Measurements from ENCODE around the gene HDAC11. TPM values are rescaled to one million over a fixed set of nuclear protein-coding genes. Genes with fewer than 3 reads are reported as not detected.
"Not testable (repeated sequence)": the region's sequence is repeated elsewhere in the genome, so short reads cannot be mapped to it uniquely, and the experiment has no call there.

Gene HDAC11
- total RNA-seq, 3 donors from 2014 or later = 14.2 to 21.7 (median 14.4) TPM

DNA sequence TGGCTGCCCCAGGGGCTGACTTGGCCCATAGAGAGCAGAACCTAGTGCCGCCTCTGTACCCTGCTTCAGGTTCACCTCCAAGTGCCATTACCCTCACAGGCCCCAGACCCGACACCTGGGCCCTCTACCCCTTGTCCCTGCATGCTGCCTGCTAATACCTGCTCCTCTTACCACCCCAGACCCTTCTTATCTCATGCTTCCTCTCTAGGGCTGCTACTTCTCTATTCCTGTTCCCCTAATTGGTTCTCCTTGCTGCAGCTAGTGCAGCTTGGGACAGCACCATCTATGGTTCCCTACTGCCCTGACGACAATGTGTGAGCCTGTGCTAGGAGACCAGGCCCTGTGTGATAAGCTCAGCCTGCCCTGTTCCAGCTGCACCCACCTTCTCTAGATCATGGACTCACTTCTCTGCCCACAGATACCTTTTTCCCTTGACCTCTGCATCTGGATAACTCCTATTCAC is 15.3 kb downstream of the HDAC11 start:
- TF ChIP-seq, protein P1, sequence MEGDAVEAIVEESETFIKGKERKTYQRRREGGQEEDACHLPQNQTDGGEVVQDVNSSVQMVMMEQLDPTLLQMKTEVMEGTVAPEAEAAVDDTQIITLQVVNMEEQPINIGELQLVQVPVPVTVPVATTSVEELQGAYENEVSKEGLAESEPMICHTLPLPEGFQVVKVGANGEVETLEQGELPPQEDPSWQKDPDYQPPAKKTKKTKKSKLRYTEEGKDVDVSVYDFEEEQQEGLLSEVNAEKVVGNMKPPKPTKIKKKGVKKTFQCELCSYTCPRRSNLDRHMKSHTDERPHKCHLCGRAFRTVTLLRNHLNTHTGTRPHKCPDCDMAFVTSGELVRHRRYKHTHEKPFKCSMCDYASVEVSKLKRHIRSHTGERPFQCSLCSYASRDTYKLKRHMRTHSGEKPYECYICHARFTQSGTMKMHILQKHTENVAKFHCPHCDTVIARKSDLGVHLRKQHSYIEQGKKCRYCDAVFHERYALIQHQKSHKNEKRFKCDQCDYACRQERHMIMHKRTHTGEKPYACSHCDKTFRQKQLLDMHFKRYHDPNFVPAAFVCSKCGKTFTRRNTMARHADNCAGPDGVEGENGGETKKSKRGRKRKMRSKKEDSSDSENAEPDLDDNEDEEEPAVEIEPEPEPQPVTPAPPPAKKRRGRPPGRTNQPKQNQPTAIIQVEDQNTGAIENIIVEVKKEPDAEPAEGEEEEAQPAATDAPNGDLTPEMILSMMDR (IDR thresholded peaks at IDR 0.05) = no peak
- no peak for TF ChIP-seq POLR2A (IDR thresholded peaks at IDR 0.05)
- no peak for TF ChIP-seq POLR2AphosphoS5 (IDR thresholded peaks at IDR 0.05)
- Histone ChIP-seq H3K4me1 (peaks cover 0 to 6% of the 10 kb centered on the region in 2 donors), H3K36me3 (no peaks in the 10 kb centered on the region), H3K27me3 (no peaks in the 10 kb centered on the region), H3K27ac (no peak overlapping the region), H3K9me3 (no peaks in the 10 kb centered on the region), H3K4me3 (no peak overlapping the region)
- no peak for DNase-seq (ENCODE audit: low spot score in 2 of 2)
- intact Hi-C loops (cut with DNase I; ENCODE audit: low total_unique reads) = no loop called here

DNA sequence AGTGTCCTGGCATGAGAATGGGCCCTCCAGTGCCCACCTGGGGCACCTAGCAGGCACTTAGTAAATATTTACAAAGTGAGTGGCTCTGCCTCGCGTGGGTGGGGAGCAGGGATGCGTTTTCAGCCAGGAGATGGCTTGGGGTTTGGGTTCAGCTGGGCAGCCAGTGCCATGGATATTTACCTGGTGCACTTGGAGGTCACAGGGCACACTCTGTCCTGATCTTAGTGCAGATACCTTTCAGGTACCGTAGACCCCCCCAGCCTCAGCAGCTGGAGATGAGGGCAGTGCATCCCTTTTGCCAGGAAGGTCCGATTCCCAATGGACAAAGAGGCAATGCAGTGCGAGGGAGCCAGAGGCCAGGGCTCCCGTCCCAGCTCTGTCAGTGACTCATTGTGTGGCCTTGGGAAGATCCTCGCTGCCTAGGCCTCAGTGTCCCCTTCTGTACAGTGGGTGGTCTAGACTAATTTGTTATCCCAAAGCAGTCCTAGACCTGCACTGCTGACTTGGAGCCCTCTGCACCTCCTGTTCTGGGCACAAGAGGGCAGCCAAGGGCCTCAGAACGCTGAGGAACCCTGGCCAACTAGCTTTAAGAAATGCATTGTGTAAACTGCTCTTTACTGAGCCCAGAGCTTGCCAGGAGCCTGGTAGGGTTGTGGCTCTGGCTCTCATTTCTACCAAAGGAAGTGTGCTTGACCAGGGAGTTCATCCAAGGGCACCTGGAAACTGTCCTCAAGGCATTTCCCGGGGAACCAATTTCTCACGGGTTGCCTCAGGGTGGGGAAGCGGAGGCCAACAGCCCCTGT is 16.0 kb downstream of the HDAC11 start:
- Histone ChIP-seq H3K4me1 (peaks cover 0 to 6% of the 10 kb centered on the region in 2 donors), H3K27ac (peak overlapping the region; percentile 9 to 29), H3K36me3 (no peaks in the 10 kb centered on the region), H3K9me3 (no peaks in the 10 kb centered on the region), H3K4me3 (no peak overlapping the region), H3K27me3 (no peaks in the 10 kb centered on the region)
- intact Hi-C loops (cut with DNase I; ENCODE audit: low total_unique reads) = no loop called here
- peak; percentile 77 to 86 for DNase-seq (ENCODE audit: low spot score in 2 of 2)
- TF ChIP-seq POLR2AphosphoS5 (IDR thresholded peaks at IDR 0.05) = peak in 2 of 3 donors; percentile 61 to 74
- TF ChIP-seq POLR2A (IDR thresholded peaks at IDR 0.05) = no peak
- TF ChIP-seq, protein P1 (IDR thresholded peaks at IDR 0.05) = peak; percentile 78 to 98 (median 93)

DNA sequence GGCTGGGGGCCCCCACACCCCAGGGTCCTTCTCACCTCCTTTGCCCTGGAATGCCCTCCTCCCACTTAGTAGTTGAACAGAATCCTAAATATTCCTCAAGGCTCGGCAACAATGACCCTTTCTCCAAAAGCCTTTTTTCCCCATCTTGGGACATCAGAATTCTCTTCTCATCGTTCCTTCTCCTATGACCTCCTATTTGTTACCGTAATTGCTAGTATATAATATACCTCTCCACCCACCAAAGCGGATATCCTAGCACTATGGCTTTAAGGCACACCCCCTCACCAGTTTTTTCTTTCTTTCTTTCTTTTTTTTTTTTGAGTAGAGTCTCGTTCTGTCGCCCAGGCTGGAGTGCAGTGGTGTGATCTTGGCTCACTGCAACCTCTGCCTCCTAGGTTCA is 16.8 kb downstream of the HDAC11 start:
- DNase-seq (ENCODE audit: low spot score in 2 of 2) = no peak
- peak overlapping the region in 1 of 2 donors; percentile 9 for H3K27ac ChIP-seq
- no peaks in the 10 kb centered on the region for H3K27me3 ChIP-seq
- no peaks in the 10 kb centered on the region for H3K36me3 ChIP-seq
- TF ChIP-seq POLR2AphosphoS5 (IDR thresholded peaks at IDR 0.05) (no peak), POLR2A (IDR thresholded peaks at IDR 0.05) (no peak)
- TF ChIP-seq, protein P1 (IDR thresholded peaks at IDR 0.05) = no peak
- no peaks in the 10 kb centered on the region for H3K9me3 ChIP-seq
- peaks cover 0 to 6% of the 10 kb centered on the region in 2 donors for H3K4me1 ChIP-seq
- H3K4me3 ChIP-seq = no peak overlapping the region
- intact Hi-C loops (cut with DNase I; ENCODE audit: low total_unique reads) = no loop called here

DNA sequence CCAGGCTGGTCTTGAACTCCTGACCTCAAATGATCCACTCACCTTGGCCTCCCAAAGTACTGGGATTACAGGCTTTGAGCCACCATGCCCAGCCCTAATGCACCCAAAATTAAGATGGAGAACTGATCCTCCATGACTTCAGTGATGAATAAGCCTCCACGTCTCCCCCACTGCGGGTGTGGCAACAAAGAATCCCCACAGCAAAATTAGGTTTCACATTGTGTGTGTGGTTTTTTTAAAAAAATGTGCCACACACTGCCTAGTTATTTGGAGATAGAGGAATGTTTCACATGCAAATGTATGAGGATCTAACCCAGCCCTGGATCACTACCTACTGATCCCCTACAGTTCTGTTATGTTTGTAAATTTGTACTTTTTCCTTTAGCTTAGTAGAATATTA is 17.3 kb downstream of the HDAC11 start:
- H3K9me3 ChIP-seq = no peaks in the 10 kb centered on the region
- peaks cover 0 to 6% of the 10 kb centered on the region in 2 donors for H3K4me1 ChIP-seq
- H3K36me3 ChIP-seq = no peaks in the 10 kb centered on the region
- intact Hi-C loops (cut with DNase I; ENCODE audit: low total_unique reads) = no loop called here
- H3K27ac ChIP-seq = no peak overlapping the region
- H3K27me3 ChIP-seq = no peaks in the 10 kb centered on the region
- H3K4me3 ChIP-seq = no peak overlapping the region
- DNase-seq (ENCODE audit: low spot score in 2 of 2) = no peak
- TF ChIP-seq POLR2AphosphoS5 (IDR thresholded peaks at IDR 0.05) (no peak), POLR2A (IDR thresholded peaks at IDR 0.05) (no peak)
- TF ChIP-seq, protein P1 (IDR thresholded peaks at IDR 0.05) = no peak

DNA sequence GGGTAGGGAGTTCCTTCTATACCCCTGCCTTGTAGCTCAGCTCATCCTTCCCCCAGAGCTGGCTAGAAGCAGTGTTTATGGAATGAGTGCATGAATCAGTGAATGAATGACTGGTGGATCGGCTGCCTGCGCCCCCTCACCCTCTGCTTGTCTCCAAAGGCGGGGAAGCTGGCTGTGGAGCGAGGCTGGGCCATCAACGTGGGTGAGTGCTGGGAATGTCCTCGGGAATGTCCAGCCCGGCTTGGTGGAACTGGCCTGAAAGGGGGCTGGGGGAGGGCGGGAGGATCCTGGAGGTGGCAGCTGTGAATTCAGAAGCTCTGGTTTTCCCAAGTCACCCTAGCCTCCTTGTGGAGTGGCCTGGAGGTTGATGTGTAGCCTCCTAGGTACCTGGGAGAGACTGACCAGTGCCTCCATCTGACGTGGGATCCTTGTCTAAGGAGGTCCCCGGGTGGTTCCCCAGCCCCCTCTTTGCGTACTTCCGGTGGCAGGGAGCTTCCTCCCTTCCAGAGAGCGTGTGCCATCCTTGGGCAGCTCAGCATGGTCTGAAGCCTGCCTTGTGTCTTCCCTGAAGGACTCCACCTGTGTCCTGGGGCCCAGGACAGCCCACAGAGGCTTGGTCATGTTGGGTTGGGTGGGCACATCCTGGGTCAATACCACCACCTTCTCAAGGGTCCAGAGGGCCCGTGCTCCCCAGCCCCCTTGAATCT is 18.4 kb downstream of the HDAC11 start:
- no peaks in the 10 kb centered on the region for H3K36me3 ChIP-seq
- TF ChIP-seq POLR2AphosphoS5 (IDR thresholded peaks at IDR 0.05) (no peak), POLR2A (IDR thresholded peaks at IDR 0.05) (no peak)
- TF ChIP-seq, protein P1 (IDR thresholded peaks at IDR 0.05) = no peak
- H3K27me3 ChIP-seq = no peaks in the 10 kb centered on the region
- H3K27ac ChIP-seq = no peak overlapping the region
- peaks cover 0 to 6% of the 10 kb centered on the region in 2 donors for H3K4me1 ChIP-seq
- H3K9me3 ChIP-seq = no peaks in the 10 kb centered on the region
- no peak for DNase-seq (ENCODE audit: low spot score in 2 of 2)
- no peak overlapping the region for H3K4me3 ChIP-seq
- intact Hi-C loops (cut with DNase I; ENCODE audit: low total_unique reads) = no loop called here

DNA sequence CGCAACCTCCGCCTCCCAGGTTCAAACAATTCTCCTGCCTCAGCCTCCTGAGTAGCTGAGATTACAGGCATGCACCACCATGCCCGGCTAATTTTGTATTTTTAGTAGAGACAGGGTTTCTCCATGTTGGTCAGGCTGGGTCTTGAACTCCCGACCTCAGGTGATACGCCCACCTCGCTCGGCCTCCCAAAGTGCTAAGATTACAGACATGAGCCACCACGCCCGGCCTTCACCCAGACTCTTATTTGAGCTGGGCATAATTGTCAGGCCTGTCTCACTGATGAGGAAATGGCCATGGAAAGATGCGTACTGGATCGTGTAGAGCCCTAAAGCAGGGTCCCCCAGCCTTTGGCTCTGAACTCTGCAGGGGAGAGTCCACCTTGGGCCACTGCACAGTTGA is 19.1 kb downstream of the HDAC11 start:
- H3K9me3 ChIP-seq; DNase-seq (ENCODE audit: low spot score in 2 of 2); intact Hi-C loops (cut with DNase I; ENCODE audit: low total_unique reads); H3K4me1 ChIP-seq; H3K4me3 ChIP-seq; H3K27me3 ChIP-seq; H3K27ac ChIP-seq; H3K36me3 ChIP-seq: not testable (repeated sequence)
